ENCODE data around the gene DHX57.

Gene DHX57

GRCh38 chr2:38875576-38876367, at the start of gene DHX57, which contains the start of gene MORN2:
TSS of gene DHX57 (minus strand) at chr2:38875934. CDS start at chr2:38868405, 7,529 bp downstream.
TSS of gene MORN2 (plus strand) at chr2:38875976.
- peak; percentile 62 to 72 for DNase-seq (ENCODE audit: low read depth in 2 of 2)

GRCh38 chr2:38922902-38923301, 47.2 kb upstream of the DHX57 start:
- no peak for DNase-seq (ENCODE audit: low read depth in 2 of 2)

- DNase-seq (ENCODE audit: low read depth in 2 of 2) = no peak
Measured at GRCh38 chr2:38922389-38922788, 46.7 kb upstream of the DHX57 start.

DNA sequence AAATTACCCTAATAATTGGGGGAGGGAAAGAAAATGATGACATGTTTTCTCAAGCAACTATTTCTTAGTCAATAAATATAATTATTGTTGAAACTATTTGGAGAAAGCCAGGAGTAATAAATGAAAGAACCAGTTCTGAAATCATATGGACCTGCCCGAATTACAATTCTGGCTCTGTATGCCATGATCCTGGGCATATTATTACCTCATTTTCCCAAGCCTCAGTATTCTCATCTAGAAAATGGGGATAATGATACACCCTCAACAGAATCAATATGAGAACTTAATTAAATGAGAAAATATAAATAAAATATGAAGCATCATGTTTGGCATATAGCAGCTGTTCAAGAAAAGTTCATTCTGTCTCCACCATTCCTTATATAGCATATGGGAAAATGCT, 36.9 kb upstream of the DHX57 start:
- no peak for DNase-seq (ENCODE audit: low read depth in 2 of 2)

- DNase-seq (ENCODE audit: low read depth in 2 of 2) = no peak
Measured at GRCh38 chr2:38911191-38911590, 35.5 kb upstream of the DHX57 start.

DNA sequence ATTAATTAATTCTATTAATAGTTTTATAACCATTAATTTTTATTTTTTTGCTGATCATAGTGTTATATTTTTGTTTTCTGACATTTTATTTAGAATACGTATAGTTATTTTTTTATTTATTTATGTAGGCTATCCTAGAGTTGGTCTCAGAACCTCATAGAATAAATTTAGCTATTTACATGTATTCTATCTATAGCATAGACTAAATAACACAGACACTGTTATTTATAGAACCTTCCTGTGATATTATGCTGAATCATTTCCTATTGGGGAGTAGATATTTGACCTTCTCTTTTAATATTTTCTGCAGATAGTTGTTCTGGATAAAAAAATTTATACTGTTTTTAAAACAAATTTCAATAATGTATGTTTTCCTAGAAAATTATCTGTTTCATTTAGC, 34.1 kb upstream of the DHX57 start:
- DNase-seq (ENCODE audit: low read depth in 2 of 2) = no peak

DNA sequence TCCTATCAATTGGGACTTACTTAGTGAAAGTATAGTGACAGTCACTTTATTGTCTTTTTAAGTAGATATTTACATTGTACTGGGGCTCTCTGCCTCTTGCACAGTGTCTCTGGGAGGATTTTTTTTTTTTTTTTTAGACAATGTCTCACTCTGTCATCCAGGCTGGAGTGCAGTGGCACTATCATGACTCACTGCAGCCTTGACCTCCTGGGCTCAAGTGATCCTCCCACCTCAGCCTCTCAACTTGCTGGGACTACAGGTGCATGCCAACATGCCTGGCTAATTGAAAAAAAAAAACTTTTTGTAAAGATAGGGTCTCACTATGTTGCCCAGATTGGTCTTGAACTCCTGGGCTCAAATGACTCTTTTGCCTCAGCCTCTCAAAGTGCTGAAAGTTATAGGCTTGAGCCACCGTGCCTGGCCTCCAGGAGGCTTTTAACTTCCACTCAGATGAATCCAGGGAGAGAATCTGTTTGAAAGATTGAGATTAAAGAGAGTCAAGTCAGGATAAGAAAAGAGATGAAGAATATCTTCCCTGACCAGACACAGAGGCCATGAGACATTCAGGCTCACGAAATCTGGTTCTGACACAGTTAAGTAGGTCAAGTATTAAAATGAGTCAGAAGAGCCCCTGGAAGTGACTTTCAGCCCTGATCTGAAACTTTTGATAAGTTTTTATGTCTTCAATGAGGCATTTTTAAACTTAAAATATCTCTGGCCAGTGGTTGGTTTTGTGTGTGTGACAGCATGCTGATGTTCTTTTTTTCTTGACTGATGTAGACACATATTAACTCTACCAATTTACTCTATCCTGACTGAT, 32.2 kb upstream of the DHX57 start:
- DNase-seq (ENCODE audit: low read depth in 2 of 2) = no peak

GRCh38 chr2:38907242-38907641, 31.5 kb upstream of the DHX57 start:
- no peak for DNase-seq (ENCODE audit: low read depth in 2 of 2)

DNA sequence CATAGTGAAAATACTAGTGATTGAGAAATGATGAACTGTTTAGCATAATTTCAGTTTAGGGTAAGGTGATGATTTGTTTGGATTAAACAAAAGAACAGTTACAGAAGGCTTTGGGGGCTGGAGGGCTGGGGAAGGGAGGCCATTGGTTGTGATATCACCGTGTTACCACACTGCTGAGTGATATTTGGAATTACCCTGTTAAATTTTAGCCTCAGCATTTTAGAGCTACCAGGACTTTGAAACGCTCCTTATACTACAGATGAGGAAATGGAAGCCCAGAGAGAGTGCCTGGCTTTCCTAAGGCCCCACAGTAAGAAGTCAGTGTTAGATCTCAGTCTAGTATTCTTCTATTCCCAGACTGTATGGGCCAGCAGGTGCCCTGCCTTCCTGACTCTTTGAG, 29.5 kb upstream of the DHX57 start:
- DNase-seq (ENCODE audit: low read depth in 2 of 2) = no peak

DNA sequence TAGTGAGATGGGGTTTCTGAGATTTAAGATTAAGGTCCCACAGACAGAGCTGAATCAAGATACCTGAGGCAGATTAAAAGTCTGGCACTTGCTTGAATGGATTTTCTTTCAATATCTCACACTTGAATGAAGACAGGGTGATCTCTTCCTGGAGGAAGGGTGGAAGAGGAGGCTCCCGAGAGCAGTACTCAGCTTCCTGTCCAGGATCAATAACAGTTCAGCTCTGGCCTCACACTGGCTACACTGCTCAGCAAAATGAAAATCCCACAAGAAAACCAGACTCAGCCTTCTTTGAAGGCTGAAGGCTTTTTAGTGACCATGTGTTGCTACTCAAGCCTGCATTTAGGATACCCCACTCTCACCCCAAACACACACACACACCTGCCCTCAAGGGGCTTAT, 25.0 kb upstream of the DHX57 start:
- no peak for DNase-seq (ENCODE audit: low read depth in 2 of 2)

DNA sequence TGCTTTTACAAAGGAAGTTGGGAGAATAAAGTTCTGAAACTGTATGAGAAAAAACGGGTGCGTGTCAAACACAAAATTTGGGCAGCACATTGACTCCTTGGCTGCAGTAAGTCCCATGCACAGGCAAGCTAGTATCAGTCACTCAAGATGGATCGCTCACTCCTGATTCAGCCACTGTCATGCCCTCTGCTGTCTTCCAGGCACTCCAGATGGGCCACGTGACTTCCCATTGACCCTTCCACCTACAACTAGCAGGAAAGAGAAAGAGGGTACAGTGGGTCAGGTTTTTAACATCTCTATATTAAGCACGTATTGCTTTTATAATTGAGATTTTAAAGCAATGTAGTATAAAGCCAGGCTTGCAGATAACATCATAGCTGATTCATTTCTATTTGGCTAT, 22.5 kb upstream of the DHX57 start:
- no peak for DNase-seq (ENCODE audit: low read depth in 2 of 2)

- DNase-seq (ENCODE audit: low read depth in 2 of 2) = no peak
Measured at GRCh38 chr2:38892819-38893218, 17.1 kb upstream of the DHX57 start.

GRCh38 chr2:38889575-38889974, 13.8 kb upstream of the DHX57 start, which contains the start of gene ARHGEF33:
TSS of gene ARHGEF33 (plus strand) at chr2:38889875. CDS start at chr2:38919448, 29,573 bp downstream.
- DNase-seq (ENCODE audit: low read depth in 2 of 2) = no peak

- DNase-seq (ENCODE audit: low read depth in 2 of 2) = no peak
Measured at GRCh38 chr2:38889045-38889444, 13.3 kb upstream of the DHX57 start.

GRCh38 chr2:38887902-38888554, 12.3 kb upstream of the DHX57 start:
- DNase-seq (ENCODE audit: low read depth in 2 of 2) = no peak

- no peak for DNase-seq (ENCODE audit: low read depth in 2 of 2)
Measured at GRCh38 chr2:38887347-38887746, 11.6 kb upstream of the DHX57 start.

- no peak for DNase-seq (ENCODE audit: low read depth in 2 of 2)
Measured at GRCh38 chr2:38886063-38886462, 10.3 kb upstream of the DHX57 start.

DNA sequence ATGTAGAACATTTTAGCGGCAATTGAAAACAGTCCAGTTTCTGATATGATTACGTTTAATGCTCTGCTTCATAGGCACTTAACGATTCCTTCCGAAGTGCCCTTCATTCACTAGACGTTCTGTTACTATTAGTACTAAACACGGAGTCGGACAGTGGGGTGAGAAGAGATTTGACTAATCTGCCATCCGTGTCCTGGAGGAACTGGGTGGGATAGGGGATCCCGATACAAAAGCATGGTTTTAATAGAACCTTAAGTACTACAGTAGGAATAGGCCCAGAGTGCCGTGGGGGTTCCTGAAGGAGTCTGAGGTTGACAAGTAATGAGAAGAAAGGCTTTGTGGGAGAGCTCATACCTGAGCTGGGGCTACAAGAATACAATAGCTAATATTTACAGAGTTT, 673 bp upstream of the DHX57 start:
- DNase-seq (ENCODE audit: low read depth in 2 of 2) = no peak

GRCh38 chr2:38875227-38875575, 533 bp downstream of the DHX57 start:
- no peak for DNase-seq (ENCODE audit: low read depth in 2 of 2)

DNA sequence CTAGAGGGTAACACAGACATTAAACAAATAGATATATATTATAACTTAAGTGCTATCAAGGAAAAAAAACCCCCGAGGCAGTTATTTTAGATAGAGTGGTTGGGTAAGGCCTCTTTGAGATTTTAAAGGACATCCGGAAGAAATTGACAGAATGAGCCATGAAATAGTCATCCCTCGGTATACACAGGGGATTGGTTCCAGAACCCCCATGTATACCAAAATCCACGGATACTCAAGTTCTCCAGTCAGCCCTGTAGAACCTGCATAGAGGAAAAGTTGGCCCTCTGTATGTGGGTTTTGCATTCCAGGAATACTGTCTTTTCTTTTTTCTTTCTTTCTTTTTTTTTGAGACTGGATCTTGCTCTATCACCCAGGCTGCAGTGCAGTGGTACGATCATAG, 2.0 kb downstream of the DHX57 start:
- no peak for DNase-seq (ENCODE audit: low read depth in 2 of 2)

DNA sequence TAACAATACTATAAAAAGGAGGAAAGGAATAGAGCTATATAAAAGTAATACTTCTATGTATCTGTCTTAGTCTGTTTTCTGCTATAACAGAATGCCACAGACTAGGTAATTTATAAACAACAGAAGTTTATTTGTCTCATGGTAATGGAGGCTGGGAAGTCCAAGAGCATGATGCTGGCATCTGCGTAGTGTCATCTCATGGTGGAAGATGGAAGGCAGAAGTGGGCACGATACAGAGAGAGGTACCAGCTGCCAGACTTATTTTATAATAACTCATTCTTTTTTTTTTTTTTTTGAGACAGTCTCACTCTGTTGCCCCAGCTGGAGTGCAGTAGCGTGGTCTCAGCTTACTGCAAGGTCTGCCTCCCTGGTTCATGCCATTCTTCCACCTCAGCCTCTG, 4.3 kb downstream of the DHX57 start:
- no peak for DNase-seq (ENCODE audit: low read depth in 2 of 2)

DNA sequence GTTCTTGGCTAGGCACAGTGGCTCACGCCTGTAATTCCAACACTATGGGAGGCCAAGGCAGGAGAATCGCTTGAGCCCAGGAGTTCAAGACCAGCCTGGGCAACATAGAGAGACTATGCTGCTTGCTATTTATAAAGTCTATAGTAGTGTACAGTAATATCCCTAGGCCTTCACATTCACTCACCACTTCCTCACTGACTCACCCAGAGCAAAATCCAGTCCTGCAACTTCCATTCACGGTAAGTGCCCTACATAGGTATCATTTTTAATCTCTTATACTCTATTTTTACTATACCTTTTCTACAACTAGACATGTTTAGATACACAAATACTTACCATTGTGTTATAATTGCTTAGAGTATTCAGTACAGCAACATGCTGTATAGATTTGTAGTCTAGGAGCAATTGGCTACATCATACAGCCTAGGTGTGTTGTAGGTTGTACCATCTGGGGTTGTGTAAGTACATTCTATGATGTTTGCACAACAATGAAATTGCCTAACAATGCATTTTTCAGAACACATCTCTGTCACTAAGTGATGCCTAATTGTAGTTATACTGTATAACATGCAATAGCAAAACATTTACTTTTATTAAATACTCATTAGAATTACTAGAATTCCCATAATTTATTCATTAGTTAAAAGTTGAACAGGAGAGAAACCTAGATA, 8.8 kb downstream of the DHX57 start:
- DNase-seq (ENCODE audit: low read depth in 2 of 2) = no peak

All from stimulated activated CD4-positive, alpha-beta T cell treated with anti-CD3 and anti-CD28 coated beads, Interleukin-12 subunit alpha, Interleukin-12 subunit beta, amount 100 ng/mL, for 24 hours (primary cell).